HEK293 (cell line): Measurements from ENCODE around the gene PARD3.

Source experiments
- ATF2 ChIP-seq: fragments of 450-650 bp; formaldehyde crosslinking; IDR thresholded peaks from 2 replicates; pipeline ENCODE4 v1.5.1; 2016; ENCODE audit warnings: missing biosample characterization, missing genetic modification characterization, low read depth
- GLIS2 ChIP-seq: fragments of 450-650 bp; formaldehyde crosslinking; IDR thresholded peaks from 2 replicates; pipeline ENCODE4 v1.5.1; 2016; ENCODE audit warnings: missing biosample characterization, missing genetic modification characterization
- KLF10 ChIP-seq: fragments of 450-650 bp; IDR thresholded peaks from 2 replicates; pipeline ENCODE4 v1.5.1; 2018; ENCODE audit warnings: missing biosample characterization, mild to moderate bottlenecking, missing genetic modification characterization
- MZF1 ChIP-seq: fragments of 450-650 bp; formaldehyde crosslinking; IDR thresholded peaks from 2 replicates; pipeline ENCODE4 v1.5.1; 2017; ENCODE audit warnings: missing biosample characterization, missing genetic modification characterization, borderline replicate concordance
- PRDM1 ChIP-seq: fragments of 450-650 bp; formaldehyde crosslinking; IDR thresholded peaks from 2 replicates; pipeline ENCODE4; 2016; ENCODE audit warnings: missing biosample characterization, missing genetic modification characterization
- YY1 ChIP-seq: fragments of 450-650 bp; formaldehyde crosslinking; IDR thresholded peaks from 2 replicates; pipeline ENCODE4 v1.5.1; 2018; ENCODE audit warnings: missing biosample characterization, missing genetic modification characterization
- ZNF138 ChIP-seq: fragments of 450-650 bp; formaldehyde crosslinking; IDR thresholded peaks from 2 replicates; pipeline ENCODE4 v1.5.1; 2016; ENCODE audit warnings: missing biosample characterization, missing genetic modification characterization, borderline replicate concordance
- ZNF18 ChIP-seq: fragments of 450-650 bp; formaldehyde crosslinking; IDR thresholded peaks from 2 replicates; pipeline ENCODE4 v1.5.1; 2016; ENCODE audit warnings: missing biosample characterization, missing genetic modification characterization
- ZNF248 ChIP-seq: fragments of 450-650 bp; formaldehyde crosslinking; IDR thresholded peaks from 2 replicates; pipeline ENCODE4 v1.5.1; 2017; ENCODE audit warnings: missing biosample characterization, missing genetic modification characterization
- ZNF544 ChIP-seq: fragments of 450-650 bp; formaldehyde crosslinking; IDR thresholded peaks from 2 replicates; pipeline ENCODE4 v1.5.0; 2017; ENCODE audit warnings: missing biosample characterization, missing genetic modification characterization
- ZNF596 ChIP-seq: fragments of 450-650 bp; IDR thresholded peaks from 2 replicates; pipeline ENCODE4 v1.5.0; 2018; ENCODE audit warnings: missing biosample characterization, mild to moderate bottlenecking, missing genetic modification characterization, moderate library complexity
- ZNF777 ChIP-seq: fragments of 450-650 bp; formaldehyde crosslinking; IDR thresholded peaks from 2 replicates; pipeline ENCODE4 v1.5.1; 2017; ENCODE audit warnings: missing biosample characterization, missing genetic modification characterization, borderline replicate concordance
- TF ChIP-seq, protein P1 (sequence below): fragments of 450-650 bp; formaldehyde crosslinking; IDR thresholded peaks from 2 replicates; pipeline ENCODE4 v1.5.1; 2016; ENCODE audit warnings: missing biosample characterization, missing genetic modification characterization

DNA sequence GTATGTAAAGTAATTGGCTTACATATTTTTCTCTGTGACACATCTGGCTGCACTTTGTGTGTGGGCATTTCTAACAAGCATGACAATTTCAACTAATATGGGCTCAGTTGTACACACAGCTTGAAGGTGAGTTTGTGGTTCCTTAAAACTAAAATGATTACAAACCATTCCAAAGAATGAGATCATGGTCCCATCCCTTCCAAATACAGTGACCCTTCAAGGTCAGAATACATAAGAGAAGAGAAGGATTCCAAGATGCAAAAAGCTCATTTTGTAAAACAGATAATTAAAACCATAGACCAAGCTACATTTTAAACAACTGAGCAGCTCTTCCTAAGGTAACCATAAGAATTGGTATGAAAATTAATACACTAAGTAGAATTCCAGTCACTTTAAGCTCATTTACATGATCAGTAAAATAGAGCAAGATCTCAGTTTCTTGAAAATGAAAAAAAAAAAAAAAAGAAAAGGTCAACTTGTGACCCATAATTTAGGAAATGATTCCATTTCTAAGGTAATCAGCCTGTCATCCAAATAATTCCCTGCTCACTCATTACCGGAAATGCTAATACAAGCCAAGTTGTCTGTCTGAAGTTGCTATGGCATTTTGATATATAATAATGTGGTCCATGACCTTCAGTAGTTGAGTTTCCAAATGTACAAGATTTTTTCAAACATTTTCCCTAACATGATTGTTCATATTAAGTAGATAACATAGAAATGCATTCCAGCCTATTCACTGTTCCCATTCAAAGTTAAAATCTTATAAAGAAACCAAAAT, 688.5 kb downstream of the PARD3 start:
- TF ChIP-seq ZNF544: no peak
- TF ChIP-seq MZF1 (tag by site-specific recombination): no peak
- no peak for TF ChIP-seq PRDM1 (tag by site-specific recombination)
- no peak for TF ChIP-seq YY1 (tag by site-specific recombination)
- TF ChIP-seq, protein P1, sequence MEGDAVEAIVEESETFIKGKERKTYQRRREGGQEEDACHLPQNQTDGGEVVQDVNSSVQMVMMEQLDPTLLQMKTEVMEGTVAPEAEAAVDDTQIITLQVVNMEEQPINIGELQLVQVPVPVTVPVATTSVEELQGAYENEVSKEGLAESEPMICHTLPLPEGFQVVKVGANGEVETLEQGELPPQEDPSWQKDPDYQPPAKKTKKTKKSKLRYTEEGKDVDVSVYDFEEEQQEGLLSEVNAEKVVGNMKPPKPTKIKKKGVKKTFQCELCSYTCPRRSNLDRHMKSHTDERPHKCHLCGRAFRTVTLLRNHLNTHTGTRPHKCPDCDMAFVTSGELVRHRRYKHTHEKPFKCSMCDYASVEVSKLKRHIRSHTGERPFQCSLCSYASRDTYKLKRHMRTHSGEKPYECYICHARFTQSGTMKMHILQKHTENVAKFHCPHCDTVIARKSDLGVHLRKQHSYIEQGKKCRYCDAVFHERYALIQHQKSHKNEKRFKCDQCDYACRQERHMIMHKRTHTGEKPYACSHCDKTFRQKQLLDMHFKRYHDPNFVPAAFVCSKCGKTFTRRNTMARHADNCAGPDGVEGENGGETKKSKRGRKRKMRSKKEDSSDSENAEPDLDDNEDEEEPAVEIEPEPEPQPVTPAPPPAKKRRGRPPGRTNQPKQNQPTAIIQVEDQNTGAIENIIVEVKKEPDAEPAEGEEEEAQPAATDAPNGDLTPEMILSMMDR: no peak
- TF ChIP-seq ZNF777 (tag by site-specific recombination): no peak
- no peak for TF ChIP-seq GLIS2 (tag by site-specific recombination)
- no peak for TF ChIP-seq ZNF18 (tag by site-specific recombination)
- TF ChIP-seq KLF10 (tag by site-specific recombination): no peak
- no peak for TF ChIP-seq ATF2 (tag by site-specific recombination)
- TF ChIP-seq ZNF596 (tag by site-specific recombination): no peak
- no peak for TF ChIP-seq ZNF248 (tag by site-specific recombination)
- no peak for TF ChIP-seq ZNF138 (tag by site-specific recombination)
